Stimulated activated CD8-positive, alpha-beta memory T cell treated with anti-CD3 and anti-CD28 coated beads, Interleukin-7, amount 100 ng/mL, for 48 hours (primary cell): ENCODE measurements around the gene EZR.

Source experiments
- DNase-seq, 2 donors: peaks; one replicate each; pipeline ENCODE4 v3.0.0-alpha.2; 2020; ENCODE audit warnings: low read depth in 1 of 2; ENCODE audit errors: extremely low read depth in 1 of 2

The EZR gene

GRCh38 chr6:158819213-158819976, at the start of gene EZR:
Gene EZR, minus strand, starts transcription at chr6:158819368. Its CDS starts 1,275 bp downstream, at chr6:158818093.
- peak; percentile 74 to 79 for DNase-seq

GRCh38 chr6:158868122-158868480, 48.9 kb upstream of the EZR start:
- no peak for DNase-seq

GRCh38 chr6:158867381-158868121, 48.4 kb upstream of the EZR start:
- DNase-seq = no peak

GRCh38 chr6:158865769-158866168, 46.6 kb upstream of the EZR start:
- no peak for DNase-seq

GRCh38 chr6:158863646-158864045, 44.5 kb upstream of the EZR start:
- no peak for DNase-seq

- DNase-seq = no peak
These were observed 42.7 kb upstream of the EZR start for GRCh38 chr6:158861686-158862381.

GRCh38 chr6:158860279-158860865, 41.2 kb upstream of the EZR start:
- no peak for DNase-seq

- DNase-seq = no peak
These were observed 37.1 kb upstream of the EZR start for GRCh38 chr6:158856261-158856660.

GRCh38 chr6:158854214-158855101, 35.3 kb upstream of the EZR start:
- DNase-seq = no peak

GRCh38 chr6:158853880-158854213, 34.7 kb upstream of the EZR start:
- no peak for DNase-seq

GRCh38 chr6:158853072-158853879, 34.1 kb upstream of the EZR start:
- DNase-seq = peak; percentile 66 to 87

GRCh38 chr6:158852312-158853071, 33.3 kb upstream of the EZR start:
- DNase-seq = no peak

GRCh38 chr6:158850807-158851115, 31.6 kb upstream of the EZR start:
- no peak for DNase-seq

GRCh38 chr6:158849899-158850806, 31.0 kb upstream of the EZR start:
- DNase-seq = peak in 1 of 2 donors; percentile 57

GRCh38 chr6:158848490-158848895, 29.3 kb upstream of the EZR start:
- no peak for DNase-seq

- DNase-seq = no peak
These were observed 28.6 kb upstream of the EZR start for GRCh38 chr6:158847786-158848185.

- DNase-seq = no peak
These were observed 27.9 kb upstream of the EZR start for GRCh38 chr6:158847012-158847529.
